Measurements from ENCODE around the gene GNB4. TPM values are rescaled to one million over a fixed set of nuclear protein-coding genes. Genes with fewer than 3 reads are reported as not detected.

The GNB4 gene
- total and polyA plus RNA-seq, 9 of the 15 experiments (the other 6 are each of a cell fraction or from before 2014, with no cell fraction given): 6.8 to 36.7 (median 21.4) TPM

DNA sequence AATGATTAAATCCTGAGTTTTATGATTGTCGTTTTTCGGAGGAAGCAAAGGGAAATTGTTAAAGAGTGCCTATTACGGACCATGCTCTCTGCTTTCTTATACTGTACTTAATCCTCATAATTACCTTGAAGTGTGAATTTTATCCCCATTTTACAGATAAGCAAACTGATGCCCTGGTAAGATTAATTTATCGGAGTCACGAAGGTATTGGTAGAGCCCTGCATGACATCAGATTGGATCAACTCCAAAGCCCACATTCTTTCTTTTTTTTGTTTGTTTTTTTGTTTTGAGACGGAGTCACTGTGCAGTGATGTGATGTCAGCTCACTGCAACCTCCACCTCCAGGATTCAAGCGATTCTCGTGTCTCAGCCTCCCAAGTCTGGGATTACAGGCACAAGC, 1.6 kb upstream of the GNB4 start:
- WGBS (ENCODE audit: insufficient coverage, low coverage, missing lambda C conversion rate): 43% methylated on average over 8 of the region's 8 CpGs
- no peak for FAIRE-seq
- ATAC-seq: no peak
- BruUV-seq (replicated peaks): no TSS peak
- ChIA-PET CTCF (ENCODE audit: low intra/inter-chr PET ratio) (no interaction called here), POLR2A (no interaction called here)
- H3K9ac ChIP-seq (ENCODE audit: insufficient read depth in 1 of 2, low read depth in 2 of 2, low read length in 2 of 2): no peak overlapping the region
- H3K79me2 ChIP-seq (ENCODE audit: control insufficient read depth, insufficient read depth, low read length): peaks cover 31% of the 10 kb centered on the region
- H3K4me1 ChIP-seq (replicated peaks in 1 of 2; ENCODE audit: control insufficient read depth in 2 of 2, insufficient read depth in 2 of 2, low read length in 2 of 2): peaks cover 11 to 19% of the 10 kb centered on the region in 2 experiments; a peak in 4 of 5 replicates
- no peak overlapping the region for H3K4me3 ChIP-seq
- peaks cover 5 to 23% of the 10 kb centered on the region in 2 experiments; a peak in 3 of 5 replicates for H3K27me3 ChIP-seq (ENCODE audit: control insufficient read depth in 2 of 2, insufficient read depth in 2 of 2, low read length in 2 of 2)
- H3K9me3 ChIP-seq (replicated peaks; ENCODE audit: control insufficient read depth, insufficient read depth, low read depth, low read length): no peaks in the 10 kb centered on the region
- no peak overlapping the region for H3K4me2 ChIP-seq (ENCODE audit: insufficient read depth, low read length)
- no peak overlapping the region for H3K27ac ChIP-seq (ENCODE audit: extremely low read depth, low read depth, low read length)
- intact Hi-C loops (cut with micrococcal nuclease) (no loop called here), in situ Hi-C loops (cut with MboI) (no loop called here)
- H3K9me1 ChIP-seq (ENCODE audit: control insufficient read depth, insufficient read depth, low read length): no peaks in the 10 kb centered on the region
- no peaks in the 10 kb centered on the region; the same call in 1 of the 2 replicates for H4K20me1 ChIP-seq (replicated peaks; ENCODE audit: control insufficient read depth, insufficient read depth, low read length)
- no peaks in the 10 kb centered on the region for H3K36me3 ChIP-seq (ENCODE audit: control insufficient read depth, insufficient read depth, low read length)
- DNase-seq (ENCODE audit: extremely low read depth in 1 of 4, low spot score in 3 of 4): no peak
- no peak overlapping the region for H2AFZ ChIP-seq (ENCODE audit: low read depth, low read length)
- TF ChIP-seq ZNF24 (IDR thresholded peaks at IDR 0.05) (no peak), SRSF9 (IDR thresholded peaks at IDR 0.05; ENCODE audit: borderline replicate concordance, low read depth, low read length) (no peak), ELF2 (CRISPR knock-in tag; IDR thresholded peaks at IDR 0.05) (no peak), NFATC3 (IDR thresholded peaks at IDR 0.05) (no peak), TAF9B (IDR thresholded peaks at IDR 0.05; ENCODE audit: partially characterized antibody) (no peak), BCOR (IDR thresholded peaks at IDR 0.05) (peak; percentile 96), HDAC2 (IDR thresholded peaks at IDR 0.05) (peak; percentile 84), ATF7 (IDR thresholded peaks at IDR 0.05) (no peak), SUPT5H (IDR thresholded peaks at IDR 0.05) (no peak), E2F8 (IDR thresholded peaks at IDR 0.05; ENCODE audit: low read depth, partially characterized antibody) (no peak), TRIM24 (IDR thresholded peaks at IDR 0.05) (0 out of 4 replicates have a peak, but pooled peaks of 1 of the 2 experiments have one; percentile 7), ZBTB17 (CRISPR knock-in tag; IDR thresholded peaks at IDR 0.05) (no peak), ZNF282 (CRISPR knock-in tag; IDR thresholded peaks at IDR 0.05) (no peak), CHCHD3 (CRISPR knock-in tag; IDR thresholded peaks at IDR 0.05) (no peak), GTF2F1 (IDR thresholded peaks at IDR 0.05; ENCODE audit: low read depth, low read length) (no peak), RBM25 (IDR thresholded peaks at IDR 0.05; ENCODE audit: low read depth, low read length, severe bottlenecking) (peak; percentile 94), ZNF239 (CRISPR knock-in tag; IDR thresholded peaks at IDR 0.05) (no peak), MBD2 (IDR thresholded peaks at IDR 0.05; ENCODE audit: borderline replicate concordance, low read depth) (no peak)
- TF ChIP-seq, protein P1, sequence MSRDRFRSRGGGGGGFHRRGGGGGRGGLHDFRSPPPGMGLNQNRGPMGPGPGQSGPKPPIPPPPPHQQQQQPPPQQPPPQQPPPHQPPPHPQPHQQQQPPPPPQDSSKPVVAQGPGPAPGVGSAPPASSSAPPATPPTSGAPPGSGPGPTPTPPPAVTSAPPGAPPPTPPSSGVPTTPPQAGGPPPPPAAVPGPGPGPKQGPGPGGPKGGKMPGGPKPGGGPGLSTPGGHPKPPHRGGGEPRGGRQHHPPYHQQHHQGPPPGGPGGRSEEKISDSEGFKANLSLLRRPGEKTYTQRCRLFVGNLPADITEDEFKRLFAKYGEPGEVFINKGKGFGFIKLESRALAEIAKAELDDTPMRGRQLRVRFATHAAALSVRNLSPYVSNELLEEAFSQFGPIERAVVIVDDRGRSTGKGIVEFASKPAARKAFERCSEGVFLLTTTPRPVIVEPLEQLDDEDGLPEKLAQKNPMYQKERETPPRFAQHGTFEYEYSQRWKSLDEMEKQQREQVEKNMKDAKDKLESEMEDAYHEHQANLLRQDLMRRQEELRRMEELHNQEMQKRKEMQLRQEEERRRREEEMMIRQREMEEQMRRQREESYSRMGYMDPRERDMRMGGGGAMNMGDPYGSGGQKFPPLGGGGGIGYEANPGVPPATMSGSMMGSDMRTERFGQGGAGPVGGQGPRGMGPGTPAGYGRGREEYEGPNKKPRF (IDR thresholded peaks at IDR 0.05; ENCODE audit: low read depth, low read length): no peak
- TF ChIP-seq, protein P2, sequence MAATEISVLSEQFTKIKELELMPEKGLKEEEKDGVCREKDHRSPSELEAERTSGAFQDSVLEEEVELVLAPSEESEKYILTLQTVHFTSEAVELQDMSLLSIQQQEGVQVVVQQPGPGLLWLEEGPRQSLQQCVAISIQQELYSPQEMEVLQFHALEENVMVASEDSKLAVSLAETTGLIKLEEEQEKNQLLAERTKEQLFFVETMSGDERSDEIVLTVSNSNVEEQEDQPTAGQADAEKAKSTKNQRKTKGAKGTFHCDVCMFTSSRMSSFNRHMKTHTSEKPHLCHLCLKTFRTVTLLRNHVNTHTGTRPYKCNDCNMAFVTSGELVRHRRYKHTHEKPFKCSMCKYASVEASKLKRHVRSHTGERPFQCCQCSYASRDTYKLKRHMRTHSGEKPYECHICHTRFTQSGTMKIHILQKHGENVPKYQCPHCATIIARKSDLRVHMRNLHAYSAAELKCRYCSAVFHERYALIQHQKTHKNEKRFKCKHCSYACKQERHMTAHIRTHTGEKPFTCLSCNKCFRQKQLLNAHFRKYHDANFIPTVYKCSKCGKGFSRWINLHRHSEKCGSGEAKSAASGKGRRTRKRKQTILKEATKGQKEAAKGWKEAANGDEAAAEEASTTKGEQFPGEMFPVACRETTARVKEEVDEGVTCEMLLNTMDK (IDR thresholded peaks at IDR 0.05; ENCODE audit: borderline replicate concordance, insufficient read depth, low read depth, low read length, poor library complexity, severe bottlenecking): no peak

Measured in K562 (cell line).